ENCODE measurements around the gene DHX38. TPM values are rescaled to one million over a fixed set of nuclear protein-coding genes. Genes with fewer than 3 reads are reported as not detected.

Gene DHX38
- total RNA-seq, 4 donors from 2014 or later: 37.6 to 60.8 (median 52.8) TPM

DNA sequence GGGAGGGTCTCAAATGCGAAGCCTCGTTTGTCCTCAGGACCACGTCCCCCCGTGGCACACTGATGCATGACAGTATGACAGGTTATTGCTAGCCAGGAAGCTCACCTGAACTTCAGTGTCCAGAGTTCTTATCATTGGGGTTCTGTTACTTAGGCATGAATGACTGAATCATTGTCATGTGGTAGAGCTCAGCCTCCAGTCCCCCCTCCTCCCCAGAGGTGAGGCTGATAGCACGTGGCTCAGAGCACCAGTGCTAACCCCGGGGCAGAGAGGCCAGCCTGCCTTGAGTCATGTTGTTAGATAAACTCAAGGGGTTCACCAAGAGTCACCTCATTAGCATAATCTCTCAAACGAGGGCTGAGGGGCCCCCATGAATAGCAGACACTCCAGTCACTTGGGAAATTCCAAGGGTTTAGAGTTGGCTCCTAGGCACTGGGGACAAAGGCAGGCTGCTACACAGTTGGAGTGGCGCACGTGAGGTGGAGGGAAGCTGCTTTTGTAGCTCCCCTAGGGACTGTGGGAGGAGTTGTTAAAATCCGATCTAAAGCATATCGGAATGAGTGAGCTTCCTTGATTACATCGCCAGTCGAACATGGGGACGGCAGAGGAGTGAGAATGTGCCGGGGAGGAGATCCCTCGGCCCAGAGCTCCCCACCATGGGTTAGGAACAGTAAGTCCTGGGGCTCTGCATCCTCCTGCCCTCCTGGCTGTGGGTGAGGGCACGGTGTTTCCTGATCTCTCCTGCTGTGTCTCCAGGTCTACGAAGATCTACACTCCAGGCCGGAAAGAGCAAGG, 18.2 kb downstream of the DHX38 start:
- no peaks in the 10 kb centered on the region for H3K27me3 ChIP-seq
- H3K4me3 ChIP-seq: no peak overlapping the region
- H3K9me3 ChIP-seq: no peaks in the 10 kb centered on the region
- TF ChIP-seq, protein P1, sequence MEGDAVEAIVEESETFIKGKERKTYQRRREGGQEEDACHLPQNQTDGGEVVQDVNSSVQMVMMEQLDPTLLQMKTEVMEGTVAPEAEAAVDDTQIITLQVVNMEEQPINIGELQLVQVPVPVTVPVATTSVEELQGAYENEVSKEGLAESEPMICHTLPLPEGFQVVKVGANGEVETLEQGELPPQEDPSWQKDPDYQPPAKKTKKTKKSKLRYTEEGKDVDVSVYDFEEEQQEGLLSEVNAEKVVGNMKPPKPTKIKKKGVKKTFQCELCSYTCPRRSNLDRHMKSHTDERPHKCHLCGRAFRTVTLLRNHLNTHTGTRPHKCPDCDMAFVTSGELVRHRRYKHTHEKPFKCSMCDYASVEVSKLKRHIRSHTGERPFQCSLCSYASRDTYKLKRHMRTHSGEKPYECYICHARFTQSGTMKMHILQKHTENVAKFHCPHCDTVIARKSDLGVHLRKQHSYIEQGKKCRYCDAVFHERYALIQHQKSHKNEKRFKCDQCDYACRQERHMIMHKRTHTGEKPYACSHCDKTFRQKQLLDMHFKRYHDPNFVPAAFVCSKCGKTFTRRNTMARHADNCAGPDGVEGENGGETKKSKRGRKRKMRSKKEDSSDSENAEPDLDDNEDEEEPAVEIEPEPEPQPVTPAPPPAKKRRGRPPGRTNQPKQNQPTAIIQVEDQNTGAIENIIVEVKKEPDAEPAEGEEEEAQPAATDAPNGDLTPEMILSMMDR (IDR thresholded peaks at IDR 0.05): no peak
- TF ChIP-seq POLR2AphosphoS5 (IDR thresholded peaks at IDR 0.05) (no peak), EP300 (IDR thresholded peaks at IDR 0.05; ENCODE audit: low read depth) (no peak), POLR2A (IDR thresholded peaks at IDR 0.05) (no peak)
- no peak for DNase-seq
- H3K27ac ChIP-seq: no peak overlapping the region
- in situ Hi-C loops (cut with MboI; ENCODE audit: low pct_ligation_motif_present in 1 of 4, low pct_unique_long_range_greater_than_20kb in 1 of 4, low sequenced_read_pairs in 3 of 4): loop anchor here in 1 of 4 donors (25.0 kb wide), 1 partner anchor 350 kb away; no protein-coding TSS in a partner anchor
- intact Hi-C loops (cut with DNase I; ENCODE audit: low total_unique reads): no loop called here
- H3K4me1 ChIP-seq: no peaks in the 10 kb centered on the region
- H3K36me3 ChIP-seq: peaks cover 0 to 55% (median 24%) of the 10 kb centered on the region in 4 donors
- WGBS, 2 donors (ENCODE audit: low coverage in 1 of 2): 87% methylated on average over 19 of the region's 19 CpGs; no CpG with 5 or more reads in 1 of the 2 donors

GRCh38 chr16:72112452-72112792, 18.8 kb downstream of the DHX38 start:
- no peak overlapping the region for H3K4me3 ChIP-seq
- in situ Hi-C loops (cut with MboI; ENCODE audit: low pct_ligation_motif_present in 1 of 4, low pct_unique_long_range_greater_than_20kb in 1 of 4, low sequenced_read_pairs in 3 of 4): loop anchor here in 1 of 4 donors (25.0 kb wide), 1 partner anchor 350 kb away; no protein-coding TSS in a partner anchor
- TF ChIP-seq, protein P1 (IDR thresholded peaks at IDR 0.05): no peak
- TF ChIP-seq POLR2A (IDR thresholded peaks at IDR 0.05): no peak
- no peak for TF ChIP-seq EP300 (IDR thresholded peaks at IDR 0.05; ENCODE audit: low read depth)
- TF ChIP-seq POLR2AphosphoS5 (IDR thresholded peaks at IDR 0.05): no peak
- no peaks in the 10 kb centered on the region for H3K4me1 ChIP-seq
- peaks cover 0 to 49% (median 22%) of the 10 kb centered on the region in 4 donors for H3K36me3 ChIP-seq
- 96 to 100% methylated on average over 2 to 15 of the region's 15 CpGs for WGBS, 2 donors (ENCODE audit: low coverage in 1 of 2)
- H3K27me3 ChIP-seq: no peaks in the 10 kb centered on the region
- no peaks in the 10 kb centered on the region for H3K9me3 ChIP-seq
- H3K27ac ChIP-seq: no peak overlapping the region
- intact Hi-C loops (cut with DNase I; ENCODE audit: low total_unique reads): no loop called here
- no peak for DNase-seq

- peaks cover 0 to 43% (median 18%) of the 10 kb centered on the region in 4 donors for H3K36me3 ChIP-seq
- no peak for DNase-seq
- H3K27me3 ChIP-seq: no peaks in the 10 kb centered on the region
- H3K27ac ChIP-seq: no peak overlapping the region
- 86 to 100% methylated on average over 1 to 7 of the region's 7 CpGs for WGBS, 2 donors (ENCODE audit: low coverage in 1 of 2)
- TF ChIP-seq, protein P1 (IDR thresholded peaks at IDR 0.05): no peak
- no peak for TF ChIP-seq POLR2AphosphoS5 (IDR thresholded peaks at IDR 0.05)
- TF ChIP-seq POLR2A (IDR thresholded peaks at IDR 0.05): no peak
- no peak for TF ChIP-seq EP300 (IDR thresholded peaks at IDR 0.05; ENCODE audit: low read depth)
- no peak overlapping the region for H3K4me3 ChIP-seq
- H3K9me3 ChIP-seq: no peaks in the 10 kb centered on the region
- intact Hi-C loops (cut with DNase I; ENCODE audit: low total_unique reads) (no loop called here), in situ Hi-C loops (cut with MboI; ENCODE audit: low pct_ligation_motif_present in 1 of 4, low pct_unique_long_range_greater_than_20kb in 1 of 4, low sequenced_read_pairs in 3 of 4) (loop anchor here in 1 of 4 donors (25.0 kb wide), 1 partner anchor 349 kb away; no protein-coding TSS in a partner anchor)
- H3K4me1 ChIP-seq: no peaks in the 10 kb centered on the region
Measured at GRCh38 chr16:72112906-72113615, 19.4 kb downstream of the DHX38 start.

GRCh38 chr16:72113616-72113945, 19.9 kb downstream of the DHX38 start:
- in situ Hi-C loops (cut with MboI; ENCODE audit: low pct_ligation_motif_present in 1 of 4, low pct_unique_long_range_greater_than_20kb in 1 of 4, low sequenced_read_pairs in 3 of 4): loop anchor here in 1 of 4 donors (25.0 kb wide), 1 partner anchor 349 kb away; no protein-coding TSS in a partner anchor
- peaks cover 0 to 38% (median 17%) of the 10 kb centered on the region in 4 donors for H3K36me3 ChIP-seq
- H3K27ac ChIP-seq: no peak overlapping the region
- H3K4me1 ChIP-seq: no peaks in the 10 kb centered on the region
- no peak overlapping the region for H3K4me3 ChIP-seq
- intact Hi-C loops (cut with DNase I; ENCODE audit: low total_unique reads): no loop called here
- no peaks in the 10 kb centered on the region for H3K9me3 ChIP-seq
- TF ChIP-seq POLR2A (IDR thresholded peaks at IDR 0.05) (no peak), EP300 (IDR thresholded peaks at IDR 0.05; ENCODE audit: low read depth) (no peak), POLR2AphosphoS5 (IDR thresholded peaks at IDR 0.05) (no peak)
- TF ChIP-seq, protein P1 (IDR thresholded peaks at IDR 0.05): no peak
- H3K27me3 ChIP-seq: no peaks in the 10 kb centered on the region
- DNase-seq: no peak

Measured in transverse colon (tissue), 4 donors.